H1 (cell line): ENCODE results near the gene MSI2. TPM values are rescaled to one million over a fixed set of nuclear protein-coding genes. Genes with fewer than 3 reads are reported as not detected.

Experiments
- CHD7 ChIP-seq: fragments of 300-600 bp; sonication (generic); IDR thresholded peaks from 2 replicates; pipeline ENCODE4 v1.7.1; 2012; ENCODE audit warnings: low read length, moderate library complexity, mild to moderate bottlenecking, inconsistent platforms; ENCODE audit not compliant: insufficient replicate concordance
- EGR1 ChIP-seq: IDR thresholded peaks from 2 replicates; pipeline ENCODE4 v1.6.1; 2011; ENCODE audit warnings: low read depth, low read length, borderline replicate concordance
- RBBP5 ChIP-seq: IDR thresholded peaks from 2 replicates; pipeline ENCODE4 v1.7.1; 2012; ENCODE audit warnings: low read depth, mild to moderate bottlenecking, inconsistent platforms, low read length, moderate library complexity, borderline replicate concordance
- SAP30 ChIP-seq: fragments of 300-600 bp; sonication (generic); IDR thresholded peaks from 2 replicates; pipeline ENCODE4 v1.7.1; 2012; ENCODE audit warnings: low read length, moderate library complexity, mild to moderate bottlenecking, inconsistent platforms; ENCODE audit not compliant: insufficient read depth, insufficient replicate concordance
- SIX5 ChIP-seq: IDR thresholded peaks from 2 replicates; pipeline ENCODE4 v1.6.1; 2011; ENCODE audit warnings: mild to moderate bottlenecking, low read depth, low read length
- SP2 ChIP-seq: IDR thresholded peaks from 2 replicates; pipeline ENCODE4 v1.6.1; 2012; ENCODE audit warnings: mild to moderate bottlenecking, low read length, inconsistent platforms
- SUZ12 ChIP-seq: fragments of 200-600 bp; sonication (generic); IDR thresholded peaks from 2 replicates; pipeline ENCODE4 v1.6.1; 2012; ENCODE audit warnings: mild to moderate bottlenecking, inconsistent platforms, low read length, moderate library complexity, mixed read lengths
- TBP ChIP-seq: IDR thresholded peaks from 2 replicates; pipeline ENCODE4 v1.6.1; 2011; ENCODE audit warnings: low read depth, low read length, improper control_type of control experiment
- TEAD4 ChIP-seq: IDR thresholded peaks from 2 replicates; pipeline ENCODE4 v1.6.1; 2012; ENCODE audit warnings: low read depth, low read length, inconsistent platforms, mixed read lengths
- polyA plus RNA-seq, 7 experiments: library from polyadenylated mRNA; depleted of rRNA in 3 of 7; stranded (reverse) in 5 of 7; unstranded in 2 of 7; fragments of >200 nt in 5 of 7; fragments of 200-250 nt in 2 of 7; gene quantifications; 1 replicate in 5 of 7; 2 replicates in 1 of 7; 4 replicates in 1 of 7; pipeline versions ENCODE4 v1.2.1 to v1.2.3, GENCODE V29; 2011 to 2013; ENCODE audit warnings: missing spikeins in 2 of 7, mixed read lengths in 2 of 7
- total RNA-seq: library from RNA; stranded (reverse); fragmentation: NEBNext Ultra II Directional; extraction: Animal tissue kit (Norgen Biotek cat#: 25700); gene quantifications from 2 replicates; pipeline ENCODE4 v1.2.1, GENCODE V29; 2021

MSI2 gene
- total and polyA plus RNA-seq, 2 of the 8 experiments (the other 6 are each of a cell fraction or from before 2014, with no cell fraction given): 36.7 to 80.6 TPM

- TF ChIP-seq CHD7 (no peak), SIX5 (no peak), RBBP5 (no peak), TEAD4 (no peak), EGR1 (no peak), SP2 (no peak), SAP30 (no peak), TBP (no peak), SUZ12 (no peak)
Measured at GRCh38 chr17:57516290-57517230, 260.2 kb downstream of the MSI2 start (continued).
